GM10847 (cell line): ENCODE data around the gene NAPSA.
A peak's percentile ranks its signal among the peaks of the same experiment; 100 is the strongest.

Experiments
- POLR2A ChIP-seq: IDR thresholded peaks from 2 replicates; pipeline ENCODE4 v1.6.1; 2011; ENCODE audit not compliant: insufficient read length; ENCODE audit errors: extremely low read depth

Gene NAPSA

GRCh38 chr19:50392759-50393158, 27.3 kb upstream of the NAPSA start:
- TF ChIP-seq POLR2A, result no peak

- TF ChIP-seq POLR2A, result no peak
Observed at GRCh38 chr19:50387868-50388245, 22.4 kb upstream of the NAPSA start.

GRCh38 chr19:50387176-50387867, 21.9 kb upstream of the NAPSA start:
- TF ChIP-seq POLR2A, result no peak

GRCh38 chr19:50384685-50385535, 19.5 kb upstream of the NAPSA start:
- no peak for TF ChIP-seq POLR2A

GRCh38 chr19:50383852-50384684, 18.6 kb upstream of the NAPSA start, which contains the start of gene POLD1:
TSS of gene POLD1 (plus strand) at chr19:50384347. CDS start at chr19:50398852, 14,505 bp downstream.
- TF ChIP-seq POLR2A, result peak; percentile 61

GRCh38 chr19:50383001-50383851, 17.8 kb upstream of the NAPSA start:
- no peak for TF ChIP-seq POLR2A

- no peak for TF ChIP-seq POLR2A
Observed at GRCh38 chr19:50381881-50382729, 16.7 kb upstream of the NAPSA start.

- no peak for TF ChIP-seq POLR2A
Observed at GRCh38 chr19:50380751-50381151, 15.3 kb upstream of the NAPSA start.

- TF ChIP-seq POLR2A, result no peak
Observed at GRCh38 chr19:50380137-50380536, 14.7 kb upstream of the NAPSA start.

GRCh38 chr19:50379602-50380001, 14.2 kb upstream of the NAPSA start:
- TF ChIP-seq POLR2A, result no peak

- no peak for TF ChIP-seq POLR2A
Observed at GRCh38 chr19:50378863-50379236, 13.4 kb upstream of the NAPSA start.

GRCh38 chr19:50378169-50378862, 12.9 kb upstream of the NAPSA start:
- TF ChIP-seq POLR2A, result no peak

GRCh38 chr19:50377517-50377916, 12.1 kb upstream of the NAPSA start:
- no peak for TF ChIP-seq POLR2A
